NCI-H1436 (cell line): ENCODE measurements around the gene NEU1.
A peak's percentile ranks its signal among the peaks of the same experiment; 100 is the strongest.
"Not testable (repeated sequence)": the region's sequence is repeated elsewhere in the genome, so short reads cannot be mapped to it uniquely, and the experiment has no call there.

Experiments used
- DNase-seq: peaks from one replicate; lab custom pipeline; 2025; lab: John Stamatoyannopoulos, UW

NEU1 gene

GRCh38 chr6:31862344-31863235 lies at the start of gene NEU1:
NEU1 (minus strand) TSS chr6:31862821; CDS start chr6:31862776, 45 bp downstream.
- peak; percentile 99 for DNase-seq

- DNase-seq = no peak
These were observed 49.4 kb upstream of the NEU1 start for GRCh38 chr6:31911826-31912585.

GRCh38 chr6:31909298-31909697 lies 46.7 kb upstream of the NEU1 start:
- DNase-seq = not testable (repeated sequence)

GRCh38 chr6:31908791-31909190 lies 46.2 kb upstream of the NEU1 start:
- DNase-seq = no peak

- DNase-seq = not testable (repeated sequence)
These were observed 45.6 kb upstream of the NEU1 start for GRCh38 chr6:31908255-31908654.

- no peak for DNase-seq
These were observed 44.7 kb upstream of the NEU1 start for GRCh38 chr6:31907158-31907813.

GRCh38 chr6:31906727-31907126 lies 44.1 kb upstream of the NEU1 start:
- not testable (repeated sequence) for DNase-seq

- no peak for DNase-seq
These were observed 43.5 kb upstream of the NEU1 start for GRCh38 chr6:31906122-31906521.

GRCh38 chr6:31905041-31905440 lies 42.4 kb upstream of the NEU1 start:
- no peak for DNase-seq

- no peak for DNase-seq
These were observed 41.3 kb upstream of the NEU1 start for GRCh38 chr6:31903957-31904356.

- DNase-seq = peak; percentile 95
These were observed 39.5 kb upstream of the NEU1 start, which contains the start of gene ZBTB12 for GRCh38 chr6:31901953-31902643. ZBTB12 (minus strand) TSS chr6:31902086; CDS start chr6:31901305, 781 bp downstream.

- peak; percentile 53 for DNase-seq
These were observed 38.9 kb upstream of the NEU1 start for GRCh38 chr6:31901415-31901952.

- DNase-seq = no peak
These were observed 38.3 kb upstream of the NEU1 start for GRCh38 chr6:31900917-31901414.

GRCh38 chr6:31899882-31900722 lies 37.5 kb upstream of the NEU1 start:
- DNase-seq = no peak

- no peak for DNase-seq
These were observed 36.6 kb upstream of the NEU1 start for GRCh38 chr6:31899215-31899614.

GRCh38 chr6:31898383-31899011 lies 35.9 kb upstream of the NEU1 start:
- DNase-seq = peak; percentile 37

GRCh38 chr6:31897612-31898382 lies 35.2 kb upstream of the NEU1 start, which contains the start of gene EHMT2:
EHMT2 (minus strand) TSS chr6:31897698; CDS start chr6:31897677, 21 bp downstream.
- peak; percentile 83 for DNase-seq

GRCh38 chr6:31896856-31897611 lies 34.4 kb upstream of the NEU1 start:
- DNase-seq = no peak
